HepG2 (cell line): Measurements from ENCODE around the gene ATXN7L3. TPM values are rescaled to one million over a fixed set of nuclear protein-coding genes. Genes with fewer than 3 reads are reported as not detected.
A peak's percentile ranks its signal among the peaks of the same experiment; 100 is the strongest.

ENCODE experiments used
- AFF4 ChIP-seq: sonication (generic); formaldehyde crosslinking; IDR thresholded peaks from 2 replicates; pipeline ENCODE4 v1.4.0; 2020; ENCODE audit warnings: missing genetic modification reagents
- AHR ChIP-seq: IDR thresholded peaks from 2 replicates; pipeline ENCODE4 v1.6.1; 2018; ENCODE audit warnings: missing genetic modification reagents, missing compliant biosample characterization
- GMEB1 ChIP-seq: sonication (generic); formaldehyde crosslinking; IDR thresholded peaks from 2 replicates; pipeline ENCODE4 v1.5.1; 2020; ENCODE audit warnings: missing genetic modification reagents, mild to moderate bottlenecking, borderline replicate concordance
- GRHL1 ChIP-seq: sonication (generic); formaldehyde crosslinking; conservative IDR thresholded peaks from 2 replicates; pipeline ENCODE4 v1.8.0; 2022; ENCODE audit warnings: missing genetic modification reagents
- HDAC2 ChIP-seq: sonication (generic); formaldehyde crosslinking; IDR thresholded peaks from 2 replicates; pipeline ENCODE4 v1.4.0; 2020; ENCODE audit warnings: missing genetic modification reagents
- HHEX ChIP-seq: IDR thresholded peaks from 2 replicates; pipeline ENCODE4 v1.6.1; 2016; ENCODE audit warnings: control low read depth
- MLXIP ChIP-seq: sonication (generic); formaldehyde crosslinking; IDR thresholded peaks from 2 replicates; pipeline ENCODE4 v1.9.0; 2021; ENCODE audit warnings: missing genetic modification reagents, borderline replicate concordance
- MTF2 ChIP-seq: sonication (generic); formaldehyde crosslinking; IDR thresholded peaks from 2 replicates; pipeline ENCODE4 v1.5.0; 2020; ENCODE audit warnings: missing genetic modification reagents, borderline replicate concordance
- PLSCR1 ChIP-seq: sonication (generic); formaldehyde crosslinking; IDR thresholded peaks from 2 replicates; pipeline ENCODE4 v1.5.0; 2020; ENCODE audit warnings: missing genetic modification reagents, mild to moderate bottlenecking, borderline replicate concordance
- RNF219 ChIP-seq: sonication (generic); formaldehyde crosslinking; IDR thresholded peaks from 2 replicates; pipeline ENCODE4 v1.5.0; 2020; ENCODE audit warnings: mild to moderate bottlenecking, missing genetic modification reagents
- ZNF564 ChIP-seq: sonication (generic); formaldehyde crosslinking; IDR thresholded peaks from 2 replicates; pipeline ENCODE4 v1.8.1; 2023; ENCODE audit warnings: mild to moderate bottlenecking, missing genetic modification reagents
- ZNF720 ChIP-seq: sonication (generic); formaldehyde crosslinking; IDR thresholded peaks from 2 replicates; pipeline ENCODE4 v1.4.0; 2020; ENCODE audit warnings: missing genetic modification reagents
- ZNF839 ChIP-seq: sonication (generic); formaldehyde crosslinking; IDR thresholded peaks from 2 replicates; pipeline ENCODE4 v1.4.0; 2020; ENCODE audit warnings: missing genetic modification reagents, mild to moderate bottlenecking, borderline replicate concordance
- polyA plus RNA-seq, 8 experiments: library from polyadenylated mRNA; depleted of rRNA in 3 of 8; stranded (reverse) in 7 of 8; unstranded in 1 of 8; fragments of >200 nt; fragmentation: Illumina TruSeq in 4 of 8; extraction: Trizol in 4 of 8; gene quantifications; 2 replicates each; pipeline versions ENCODE4 v1.2.1 to v1.2.3, GENCODE V29; 2011 to 2016; ENCODE audit warnings: low read depth in 4 of 8, missing spikeins in 1 of 8, mixed read lengths in 1 of 8; ENCODE audit not compliant: insufficient read depth in 1 of 8
- total RNA-seq, 5 experiments: library from RNA; depleted of rRNA; stranded (reverse); fragments of >200 nt; fragmentation: Illumina TruSeq; extraction: Trizol; gene quantifications; 2 replicates each; pipeline ENCODE4 v1.2.3, GENCODE V29; 2016; ENCODE audit warnings: low read depth in 1 of 5

Gene ATXN7L3
- total and polyA plus RNA-seq, 2 of the 13 experiments (the other 11 are each of a cell fraction or from before 2014, with no cell fraction given) = 44.5 to 59.1 TPM

- TF ChIP-seq AFF4 (CRISPR knock-in tag) (peak; percentile 82; the same call in 1 of the 2 replicates), AHR (CRISPR knock-in tag) (no peak), GMEB1 (no peak), MTF2 (no peak), ZNF839 (no peak), ZNF564 (CRISPR knock-in tag) (no peak), HDAC2 (CRISPR knock-in tag) (no peak), GRHL1 (CRISPR knock-in tag) (no peak), MLXIP (CRISPR knock-in tag) (no peak), HHEX (CRISPR knock-in tag) (no peak), RNF219 (CRISPR knock-in tag) (no peak), ZNF720 (CRISPR knock-in tag) (no peak), PLSCR1 (no peak)
These were observed 20.8 kb upstream of the ATXN7L3 start (continued) for GRCh38 chr17:44220213-44221083.
